ENCODE measurements around the gene SERGEF.

DNA sequence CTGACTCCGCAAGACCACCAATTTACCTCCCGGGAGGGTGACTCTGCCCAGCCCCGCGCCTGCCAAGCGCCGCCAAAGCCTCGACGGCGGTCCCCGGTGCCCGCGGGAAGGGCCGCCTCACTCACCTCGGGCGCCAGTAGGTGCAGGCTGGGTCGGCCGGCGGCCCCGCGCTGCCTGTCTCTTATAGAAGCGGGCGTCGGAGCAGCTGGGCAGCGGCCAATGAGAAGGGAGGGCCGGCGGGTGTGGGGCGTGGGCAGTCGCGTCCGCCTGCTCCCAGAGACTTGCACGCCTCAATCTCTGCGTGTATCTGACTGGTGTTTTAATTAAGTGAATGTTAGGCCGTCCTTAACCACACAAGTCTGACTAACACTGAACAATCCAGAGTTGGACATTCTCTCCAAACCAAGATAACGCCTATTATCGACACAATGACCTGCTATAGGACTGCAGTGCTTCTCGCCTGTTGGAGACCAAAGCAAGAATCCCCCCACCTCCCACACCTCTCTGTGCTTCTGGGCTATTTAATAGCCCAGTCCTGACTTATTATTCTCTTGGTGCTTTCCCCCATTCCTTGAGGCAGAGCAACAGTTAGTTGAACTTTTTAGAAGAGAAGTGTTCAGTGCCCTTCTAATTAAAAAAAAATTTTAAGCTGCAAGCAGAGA, 33.4 kb upstream of the SERGEF start, which contains the start of gene TPH1:
- TF ChIP-seq GATA3 (IDR thresholded peaks at IDR 0.05; ENCODE audit: low read depth, low read length) (no peak), GATA2 (IDR thresholded peaks at IDR 0.05; ENCODE audit: low read depth, low read length) (no peak)

Measured in SH-SY5Y (cell line).